Islet of Langerhans (tissue), 1 donor: ENCODE measurements around the gene ADIPOR1.
A peak's percentile ranks its signal among the peaks of the same experiment; 100 is the strongest.
"Not testable (repeated sequence)": the region's sequence is repeated elsewhere in the genome, so short reads cannot be mapped to it uniquely, and the experiment has no call there.

ENCODE experiments used
- FAIRE-seq: peaks from one replicate; lab custom pipeline; 2011; peaks lifted over from hg19 to GRCh38; lab: Jason Lieb, UNC

ADIPOR1 gene

GRCh38 chr1:202957733-202958543, at the start of gene ADIPOR1:
Gene ADIPOR1 (minus strand): TSS chr1:202958312. CDS start chr1:202951070, 7,242 bp downstream.
- FAIRE-seq: no peak

- peak; percentile 92 for FAIRE-seq
Observed at GRCh38 chr1:203006948-203007871, 49.1 kb upstream of the ADIPOR1 start, which contains the start of gene TMEM183A. Gene TMEM183A (plus strand): TSS chr1:203007374. CDS start chr1:203007466, 92 bp downstream.

- FAIRE-seq: not testable (repeated sequence)
Observed at GRCh38 chr1:203005395-203006142, 47.5 kb upstream of the ADIPOR1 start.

- FAIRE-seq: no peak
Observed at GRCh38 chr1:203002951-203003350, 44.8 kb upstream of the ADIPOR1 start.

GRCh38 chr1:203001986-203002385, 43.9 kb upstream of the ADIPOR1 start:
- no peak for FAIRE-seq

GRCh38 chr1:203000217-203000944, 42.3 kb upstream of the ADIPOR1 start:
- no peak for FAIRE-seq

GRCh38 chr1:202998836-202999750, 41.0 kb upstream of the ADIPOR1 start:
- FAIRE-seq: no peak

- FAIRE-seq: no peak
Observed at GRCh38 chr1:202994756-202995155, 36.6 kb upstream of the ADIPOR1 start.

GRCh38 chr1:202991112-202991511, 33.0 kb upstream of the ADIPOR1 start:
- no peak for FAIRE-seq

GRCh38 chr1:202989879-202990278, 31.8 kb upstream of the ADIPOR1 start:
- no peak for FAIRE-seq

- no peak for FAIRE-seq
Observed at GRCh38 chr1:202987922-202988583, 29.9 kb upstream of the ADIPOR1 start.

GRCh38 chr1:202987255-202987654, 29.1 kb upstream of the ADIPOR1 start:
- no peak for FAIRE-seq

GRCh38 chr1:202986120-202986519, 28.0 kb upstream of the ADIPOR1 start:
- FAIRE-seq: not testable (repeated sequence)

- FAIRE-seq: no peak
Observed at GRCh38 chr1:202982715-202983430, 24.8 kb upstream of the ADIPOR1 start.

- no peak for FAIRE-seq
Observed at GRCh38 chr1:202981939-202982338, 23.8 kb upstream of the ADIPOR1 start.

- FAIRE-seq: no peak
Observed at GRCh38 chr1:202979459-202979858, 21.3 kb upstream of the ADIPOR1 start.

GRCh38 chr1:202976633-202977032, 18.5 kb upstream of the ADIPOR1 start:
- FAIRE-seq: no peak

- FAIRE-seq: no peak
Observed at GRCh38 chr1:202974856-202975255, 16.7 kb upstream of the ADIPOR1 start.

- FAIRE-seq: no peak
Observed at GRCh38 chr1:202972046-202972445, 13.9 kb upstream of the ADIPOR1 start.
